ENCODE results near the gene PAX5. TPM values are rescaled to one million over a fixed set of nuclear protein-coding genes. Genes with fewer than 3 reads are reported as not detected.

PAX5 gene
- total and polyA plus RNA-seq, 2 of the 13 experiments (the other 11 are each of a cell fraction or from before 2014, with no cell fraction given) = not detected

DNA sequence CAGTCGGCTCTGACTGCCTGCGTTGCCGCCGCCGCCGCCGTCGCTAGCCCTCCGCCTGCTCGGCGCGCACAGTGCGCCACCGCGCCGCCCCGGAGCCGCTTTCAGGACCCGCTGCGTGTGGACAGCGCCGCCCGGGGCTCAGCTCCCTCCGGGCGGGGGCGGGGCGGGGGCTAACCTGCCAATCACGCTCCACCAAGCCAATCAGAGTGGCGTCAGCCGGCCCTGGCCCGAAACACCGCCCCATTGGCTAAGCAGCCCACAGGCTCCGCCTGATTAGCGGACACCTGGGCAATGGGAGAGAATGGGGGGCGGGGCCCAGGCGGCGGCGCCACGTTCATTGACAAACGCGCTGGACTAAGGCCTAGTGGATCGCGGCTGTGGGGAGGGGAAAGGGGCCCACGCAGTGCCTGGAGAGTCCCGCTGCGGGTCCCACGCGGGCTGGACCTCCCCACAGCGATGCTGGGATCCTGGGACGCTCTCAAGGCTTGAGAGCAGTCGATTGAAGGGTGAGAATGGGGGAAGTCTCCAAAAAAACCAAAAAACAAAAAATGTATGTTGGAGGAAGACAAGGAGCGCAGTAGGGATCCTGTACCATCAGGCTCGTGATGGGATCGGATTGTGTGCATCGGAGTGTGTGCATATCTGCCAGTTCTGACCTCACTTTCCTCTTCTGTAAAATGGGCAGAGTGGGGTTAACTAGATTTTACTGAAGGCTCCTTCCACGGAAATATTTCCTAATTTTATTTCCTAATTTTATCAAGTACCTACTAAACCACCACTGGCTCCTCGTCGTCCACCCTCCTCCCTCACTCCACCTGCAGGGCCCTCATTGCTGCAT is 6.3 kb downstream of the PAX5 start (continued):
- TF ChIP-seq, protein P1, sequence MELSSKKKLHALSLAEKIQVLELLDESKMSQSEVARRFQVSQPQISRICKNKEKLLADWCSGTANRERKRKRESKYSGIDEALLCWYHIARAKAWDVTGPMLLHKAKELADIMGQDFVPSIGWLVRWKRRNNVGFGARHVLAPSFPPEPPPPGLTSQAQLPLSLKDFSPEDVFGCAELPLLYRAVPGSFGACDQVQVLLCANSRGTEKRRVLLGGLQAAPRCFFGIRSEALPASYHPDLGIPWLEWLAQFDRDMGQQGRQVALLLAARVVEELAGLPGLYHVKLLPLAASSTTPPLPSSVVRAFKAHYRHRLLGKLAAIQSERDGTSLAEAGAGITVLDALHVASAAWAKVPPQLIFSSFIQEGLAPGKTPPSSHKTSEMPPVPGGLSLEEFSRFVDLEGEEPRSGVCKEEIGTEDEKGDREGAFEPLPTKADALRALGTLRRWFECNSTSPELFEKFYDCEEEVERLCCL (CRISPR knock-in tag; IDR thresholded peaks at IDR 0.05; ENCODE audit: borderline replicate concordance) = peak; percentile 71; the same call in 1 of the 2 replicates
- peak; percentile 99 for TF ChIP-seq TOPORS (CRISPR knock-in tag; IDR thresholded peaks at IDR 0.05)
- TF ChIP-seq CAMTA2 (CRISPR knock-in tag; IDR thresholded peaks at IDR 0.05; ENCODE audit: borderline replicate concordance) = 0 out of 2 replicates have a peak, but pooled peaks have one; percentile 75
- TF ChIP-seq DPF2 (CRISPR knock-in tag; IDR thresholded peaks at IDR 0.05; ENCODE audit: borderline replicate concordance, low read depth) = no peak
- peak; percentile 93 for TF ChIP-seq ZNF256 (CRISPR knock-in tag; conservative IDR thresholded peaks at IDR 0.05)
- TF ChIP-seq, protein P2, sequence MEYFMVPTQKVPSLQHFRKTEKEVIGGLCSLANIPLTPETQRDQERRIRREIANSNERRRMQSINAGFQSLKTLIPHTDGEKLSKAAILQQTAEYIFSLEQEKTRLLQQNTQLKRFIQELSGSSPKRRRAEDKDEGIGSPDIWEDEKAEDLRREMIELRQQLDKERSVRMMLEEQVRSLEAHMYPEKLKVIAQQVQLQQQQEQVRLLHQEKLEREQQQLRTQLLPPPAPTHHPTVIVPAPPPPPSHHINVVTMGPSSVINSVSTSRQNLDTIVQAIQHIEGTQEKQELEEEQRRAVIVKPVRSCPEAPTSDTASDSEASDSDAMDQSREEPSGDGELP (IDR thresholded peaks at IDR 0.05; ENCODE audit: borderline replicate concordance, low read depth) = no peak
- TF ChIP-seq SIN3B (IDR thresholded peaks at IDR 0.05; ENCODE audit: low read length) = no peak
- TF ChIP-seq, protein P3, sequence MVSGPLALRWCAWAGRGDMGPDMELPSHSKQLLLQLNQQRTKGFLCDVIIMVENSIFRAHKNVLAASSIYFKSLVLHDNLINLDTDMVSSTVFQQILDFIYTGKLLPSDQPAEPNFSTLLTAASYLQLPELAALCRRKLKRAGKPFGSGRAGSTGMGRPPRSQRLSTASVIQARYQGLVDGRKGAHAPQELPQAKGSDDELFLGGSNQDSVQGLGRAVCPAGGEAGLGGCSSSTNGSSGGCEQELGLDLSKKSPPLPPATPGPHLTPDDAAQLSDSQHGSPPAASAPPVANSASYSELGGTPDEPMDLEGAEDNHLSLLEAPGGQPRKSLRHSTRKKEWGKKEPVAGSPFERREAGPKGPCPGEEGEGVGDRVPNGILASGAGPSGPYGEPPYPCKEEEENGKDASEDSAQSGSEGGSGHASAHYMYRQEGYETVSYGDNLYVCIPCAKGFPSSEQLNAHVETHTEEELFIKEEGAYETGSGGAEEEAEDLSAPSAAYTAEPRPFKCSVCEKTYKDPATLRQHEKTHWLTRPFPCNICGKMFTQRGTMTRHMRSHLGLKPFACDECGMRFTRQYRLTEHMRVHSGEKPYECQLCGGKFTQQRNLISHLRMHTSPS (CRISPR knock-in tag; IDR thresholded peaks at IDR 0.05; ENCODE audit: low read depth) = peak; percentile 57; the same call in 1 of the 2 replicates
- TF ChIP-seq ZNF703 (CRISPR knock-in tag; IDR thresholded peaks at IDR 0.05; ENCODE audit: borderline replicate concordance) = no peak
- TF ChIP-seq, protein P4, sequence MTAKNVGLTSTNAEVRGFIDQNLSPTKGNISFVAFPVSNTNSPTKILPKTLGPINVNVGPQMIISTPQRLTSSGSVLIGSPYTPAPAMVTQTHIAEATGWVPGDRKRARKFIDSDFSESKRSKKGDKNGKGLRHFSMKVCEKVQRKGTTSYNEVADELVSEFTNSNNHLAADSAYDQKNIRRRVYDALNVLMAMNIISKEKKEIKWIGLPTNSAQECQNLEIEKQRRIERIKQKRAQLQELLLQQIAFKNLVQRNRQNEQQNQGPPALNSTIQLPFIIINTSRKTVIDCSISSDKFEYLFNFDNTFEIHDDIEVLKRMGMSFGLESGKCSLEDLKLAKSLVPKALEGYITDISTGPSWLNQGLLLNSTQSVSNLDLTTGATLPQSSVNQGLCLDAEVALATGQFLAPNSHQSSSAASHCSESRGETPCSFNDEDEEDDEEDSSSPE (CRISPR knock-in tag; IDR thresholded peaks at IDR 0.05) = peak; percentile 83
- peak; percentile 89 for TF ChIP-seq NFYB (CRISPR knock-in tag; IDR thresholded peaks at IDR 0.05)
- TF ChIP-seq, protein P5, sequence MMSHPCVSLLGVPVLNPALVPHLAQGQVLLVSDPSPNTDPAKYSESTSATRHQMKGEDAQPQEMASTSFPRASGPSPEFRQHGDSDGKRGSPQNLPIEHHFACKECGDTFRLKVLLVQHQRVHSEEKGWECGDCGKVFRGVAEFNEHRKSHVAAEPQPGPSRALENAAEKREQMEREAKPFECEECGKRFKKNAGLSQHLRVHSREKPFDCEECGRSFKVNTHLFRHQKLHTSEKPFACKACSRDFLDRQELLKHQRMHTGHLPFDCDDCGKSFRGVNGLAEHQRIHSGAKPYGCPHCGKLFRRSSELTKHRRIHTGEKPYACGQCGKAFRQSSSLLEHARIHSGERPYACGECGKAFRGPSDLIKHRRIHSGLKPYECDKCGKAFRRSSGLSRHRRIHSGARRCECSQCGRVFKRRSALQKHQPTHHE (CRISPR knock-in tag; IDR thresholded peaks at IDR 0.05; ENCODE audit: borderline replicate concordance) = peak; percentile 86
- peak; percentile 80; the same call in 1 of the 2 replicates for TF ChIP-seq ZNF432 (CRISPR knock-in tag; IDR thresholded peaks at IDR 0.05; ENCODE audit: borderline replicate concordance)
- TF ChIP-seq NFE2L1 (CRISPR knock-in tag; IDR thresholded peaks at IDR 0.05; ENCODE audit: borderline replicate concordance) = no peak
- TF ChIP-seq, protein P6, sequence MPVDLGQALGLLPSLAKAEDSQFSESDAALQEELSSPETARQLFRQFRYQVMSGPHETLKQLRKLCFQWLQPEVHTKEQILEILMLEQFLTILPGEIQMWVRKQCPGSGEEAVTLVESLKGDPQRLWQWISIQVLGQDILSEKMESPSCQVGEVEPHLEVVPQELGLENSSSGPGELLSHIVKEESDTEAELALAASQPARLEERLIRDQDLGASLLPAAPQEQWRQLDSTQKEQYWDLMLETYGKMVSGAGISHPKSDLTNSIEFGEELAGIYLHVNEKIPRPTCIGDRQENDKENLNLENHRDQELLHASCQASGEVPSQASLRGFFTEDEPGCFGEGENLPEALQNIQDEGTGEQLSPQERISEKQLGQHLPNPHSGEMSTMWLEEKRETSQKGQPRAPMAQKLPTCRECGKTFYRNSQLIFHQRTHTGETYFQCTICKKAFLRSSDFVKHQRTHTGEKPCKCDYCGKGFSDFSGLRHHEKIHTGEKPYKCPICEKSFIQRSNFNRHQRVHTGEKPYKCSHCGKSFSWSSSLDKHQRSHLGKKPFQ (CRISPR knock-in tag; IDR thresholded peaks at IDR 0.05; ENCODE audit: insufficient replicate concordance) = no peak
- TF ChIP-seq MBD4 (IDR thresholded peaks at IDR 0.05; ENCODE audit: borderline replicate concordance, low read length) = no peak
- peak; percentile 79 for TF ChIP-seq ZNF264 (CRISPR knock-in tag; IDR thresholded peaks at IDR 0.05)
- no peak for TF ChIP-seq NFE2 (CRISPR knock-in tag; IDR thresholded peaks at IDR 0.05)
- no peak for TF ChIP-seq ZNF326 (CRISPR knock-in tag; IDR thresholded peaks at IDR 0.05; ENCODE audit: borderline replicate concordance)
- peak; percentile 97 for TF ChIP-seq NKX3-1 (CRISPR knock-in tag; IDR thresholded peaks at IDR 0.05)
- 0 out of 2 replicates have a peak, but pooled peaks have one; percentile 68 for TF ChIP-seq RELA (CRISPR knock-in tag; IDR thresholded peaks at IDR 0.05)

All from HepG2 (cell line).